ENCODE results near the gene LRRC25.
A peak's percentile ranks its signal among the peaks of the same experiment; 100 is the strongest.
"Not testable (repeated sequence)": the region's sequence is repeated elsewhere in the genome, so short reads cannot be mapped to it uniquely, and the experiment has no call there.

The LRRC25 gene

DNA sequence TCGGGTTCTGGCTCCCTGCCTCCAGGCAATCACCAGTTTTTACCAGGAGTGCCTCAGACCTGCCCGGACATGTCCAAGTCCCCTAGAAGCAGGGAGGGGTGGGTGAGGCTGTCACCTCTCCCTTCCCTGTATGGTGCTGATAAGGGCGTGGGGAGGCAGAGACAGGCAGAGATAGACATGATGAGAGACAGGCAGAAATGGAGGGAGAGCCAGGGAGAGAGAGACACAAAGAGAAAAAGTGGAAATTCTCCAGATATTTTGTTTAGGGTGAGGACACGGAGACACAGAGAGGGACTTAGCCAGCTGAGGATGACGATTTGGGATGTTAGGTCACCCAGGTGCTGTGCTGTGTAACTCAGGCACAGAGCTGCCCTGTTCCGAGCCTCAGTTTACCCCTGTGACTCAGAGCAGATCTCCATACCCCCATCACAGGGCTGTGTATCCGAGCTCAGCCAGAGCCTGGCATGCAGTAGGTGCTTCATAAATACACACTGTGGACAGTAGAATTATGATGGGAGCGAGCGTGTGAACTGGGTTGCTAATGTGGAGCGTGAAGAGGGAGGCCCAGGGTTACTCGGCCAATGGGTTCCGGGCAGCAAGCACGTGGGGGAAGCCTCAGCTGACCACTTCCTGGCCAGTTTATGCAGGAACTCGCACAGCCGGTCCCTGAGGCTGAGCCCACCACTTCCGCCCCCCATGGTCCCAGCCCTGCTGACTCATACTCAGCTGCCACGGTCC lies 23.4 kb downstream of the LRRC25 start:
- DNase-seq = peak in 1 of 2 experiments; percentile 40

- no peak for DNase-seq
Measured at GRCh38 chr19:18373407-18373891, 24.0 kb downstream of the LRRC25 start.

DNA sequence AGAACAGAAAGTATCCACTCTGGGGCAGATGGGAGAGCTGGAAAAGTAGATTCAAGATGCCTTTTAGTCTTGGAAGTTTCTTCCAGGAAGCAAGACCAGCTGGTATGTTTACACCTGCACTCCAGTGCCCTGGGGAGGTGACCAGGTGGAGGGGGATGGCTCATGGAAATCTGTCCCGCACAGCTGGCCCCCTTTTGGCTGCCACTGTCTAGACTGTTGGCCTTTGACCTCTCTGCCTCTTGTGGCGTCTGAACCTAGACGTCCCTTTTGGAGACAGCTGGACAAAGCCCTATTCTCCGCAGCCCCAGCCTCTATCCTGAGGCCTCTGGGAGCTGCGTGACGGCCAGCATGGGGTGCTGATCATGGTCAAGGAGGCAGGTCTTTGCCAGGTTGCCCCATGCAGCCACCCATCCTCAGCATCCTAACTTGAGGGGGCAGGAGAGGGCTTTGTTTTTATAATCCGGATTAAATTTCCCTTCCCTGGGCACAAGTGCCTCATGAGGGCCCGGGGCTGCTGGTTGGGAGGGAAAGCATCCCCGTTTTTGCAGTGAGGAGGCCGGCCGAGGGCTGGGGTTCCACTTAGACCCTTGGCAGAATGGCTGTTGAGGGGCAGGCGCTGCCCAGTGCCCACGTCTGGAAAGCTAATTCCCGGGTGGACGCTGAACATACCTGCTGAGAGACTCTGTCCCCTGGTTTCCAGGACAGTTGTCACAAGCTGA lies 28.8 kb downstream of the LRRC25 start:
- DNase-seq = no peak

GRCh38 chr19:18366021-18366435 lies 31.4 kb downstream of the LRRC25 start:
- DNase-seq = no peak

DNA sequence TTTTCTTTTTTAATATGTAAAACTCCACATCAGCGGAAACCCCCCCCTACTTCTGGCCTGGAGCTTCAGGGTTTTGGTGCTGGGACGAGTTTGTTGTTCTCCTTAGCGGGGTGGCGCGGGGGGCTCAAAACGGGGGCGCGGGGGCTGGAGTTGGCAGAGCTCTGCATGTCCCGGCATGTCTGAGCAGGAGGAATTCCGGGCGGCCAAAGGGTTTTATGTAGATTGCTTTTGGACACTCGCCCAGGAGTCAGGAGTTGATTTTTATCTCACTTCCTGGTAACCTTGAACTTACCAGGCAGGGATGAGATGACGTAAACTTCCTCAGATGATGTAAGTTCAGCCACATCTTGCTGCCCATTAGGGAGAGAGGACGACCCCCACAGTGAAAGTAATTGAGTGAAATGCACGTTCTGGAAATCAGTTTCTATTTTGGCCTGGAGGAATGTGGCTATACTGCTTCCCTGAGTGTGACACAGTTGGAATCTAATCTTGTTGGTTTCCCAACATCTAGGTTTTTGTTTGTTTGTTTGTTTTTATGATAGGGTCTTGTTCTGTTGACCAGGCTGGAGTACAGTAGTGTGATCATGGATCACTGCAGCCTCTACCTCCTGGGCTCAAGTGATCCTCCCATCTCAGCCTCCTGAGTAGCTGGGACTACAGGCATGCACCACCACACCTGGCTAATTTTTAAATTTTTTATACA lies 32.4 kb downstream of the LRRC25 start:
- DNase-seq = peak; percentile 78 to 93

DNA sequence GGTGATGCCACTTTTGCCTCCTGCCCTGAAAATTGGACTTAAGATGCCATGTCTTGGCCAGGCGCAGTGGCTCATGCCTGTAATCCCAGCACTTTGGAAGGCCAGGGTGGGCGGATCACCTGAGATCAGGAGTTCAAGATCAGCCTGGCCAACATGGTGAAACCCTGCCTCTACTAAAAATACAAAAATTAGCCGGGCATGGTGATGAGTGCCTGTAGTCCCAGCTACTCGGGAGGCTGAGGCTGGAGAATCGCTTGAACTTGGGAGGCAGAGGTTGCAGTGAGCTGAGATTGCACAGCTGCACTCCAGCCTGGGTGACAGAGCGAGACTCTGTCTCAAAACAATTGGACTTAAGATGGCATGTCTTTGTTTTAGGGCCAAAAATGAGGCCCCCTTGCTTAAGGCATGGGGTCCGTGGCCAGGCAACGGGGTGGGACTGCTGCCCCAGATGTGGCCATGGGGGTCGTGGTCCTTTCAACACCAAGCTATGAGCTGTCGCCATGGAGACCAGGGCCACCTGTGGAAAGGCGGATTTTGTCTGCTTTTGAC lies 33.1 kb downstream of the LRRC25 start:
- not testable (repeated sequence) for DNase-seq

GRCh38 chr19:18363787-18364186 lies 33.6 kb downstream of the LRRC25 start:
- DNase-seq = no peak

GRCh38 chr19:18362934-18363542 lies 34.4 kb downstream of the LRRC25 start:
- DNase-seq = no peak

DNA sequence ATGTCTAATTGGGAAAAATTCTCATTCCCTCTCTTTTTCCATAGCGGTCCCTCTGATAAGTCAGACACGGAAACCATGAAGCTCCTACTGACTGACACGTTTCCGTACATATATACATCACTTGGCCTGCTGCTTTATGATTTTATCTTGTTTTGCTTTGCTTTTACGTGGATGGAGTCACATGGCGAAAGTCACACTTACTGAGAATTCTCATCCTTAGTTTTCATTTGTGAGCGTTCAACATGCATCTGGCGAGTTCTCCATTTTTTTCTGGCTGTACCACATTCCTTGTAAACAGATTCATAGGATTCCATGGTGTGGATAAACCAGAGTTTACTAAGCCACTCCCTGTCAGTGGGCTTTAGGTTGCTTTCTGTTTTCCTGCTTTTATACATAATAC lies 35.8 kb downstream of the LRRC25 start:
- DNase-seq = no peak

GRCh38 chr19:18357041-18357440 lies 40.4 kb downstream of the LRRC25 start:
- no peak for DNase-seq

DNA sequence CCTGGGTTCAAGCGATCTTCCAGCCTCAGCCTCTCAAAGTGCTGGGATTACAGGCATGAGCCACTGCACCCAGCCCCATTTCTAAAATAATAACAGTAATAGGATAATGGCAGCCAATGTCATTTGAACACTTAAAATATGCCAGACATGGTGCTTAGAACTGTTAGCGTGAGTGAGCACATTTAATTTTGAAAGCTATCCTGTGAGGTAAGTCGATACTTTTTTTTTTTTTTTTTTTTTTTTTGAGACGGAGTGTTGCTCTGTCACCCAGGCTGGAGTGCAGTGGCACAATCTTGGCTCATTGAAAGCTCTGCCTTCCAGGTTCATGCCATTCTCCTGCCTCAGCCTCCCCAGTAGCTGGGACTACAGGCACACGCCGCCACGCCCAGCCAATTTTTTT lies 42.7 kb downstream of the LRRC25 start:
- DNase-seq = not testable (repeated sequence)

- DNase-seq = no peak
Measured at GRCh38 chr19:18353378-18354005, 43.9 kb downstream of the LRRC25 start.

- DNase-seq = no peak
Measured at GRCh38 chr19:18351544-18351943, 45.9 kb downstream of the LRRC25 start.

DNA sequence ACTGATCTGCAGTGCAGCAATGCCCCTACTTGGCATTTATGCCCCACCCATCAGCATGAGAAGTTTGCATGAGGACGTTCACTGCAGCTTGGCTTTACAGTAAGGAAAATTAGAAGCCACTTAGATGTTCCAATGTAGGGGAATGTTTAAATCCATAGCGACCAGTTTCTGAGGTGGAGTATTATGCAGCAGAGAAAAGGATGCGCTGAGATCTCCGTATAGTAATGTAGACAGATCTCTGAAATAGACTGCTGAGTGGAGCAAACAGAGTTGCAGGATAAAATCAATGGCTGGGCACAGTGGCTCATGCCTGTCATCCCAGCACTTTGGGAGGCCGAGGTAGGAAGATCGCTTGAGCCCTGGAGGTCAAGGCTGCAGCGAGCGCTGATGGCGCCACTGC lies 46.9 kb downstream of the LRRC25 start:
- no peak for DNase-seq

GRCh38 chr19:18349524-18350128 lies 47.8 kb downstream of the LRRC25 start:
- DNase-seq = peak; percentile 12 to 41

- DNase-seq = not testable (repeated sequence)
Measured at GRCh38 chr19:18348818-18349339, 48.5 kb downstream of the LRRC25 start.

DNA sequence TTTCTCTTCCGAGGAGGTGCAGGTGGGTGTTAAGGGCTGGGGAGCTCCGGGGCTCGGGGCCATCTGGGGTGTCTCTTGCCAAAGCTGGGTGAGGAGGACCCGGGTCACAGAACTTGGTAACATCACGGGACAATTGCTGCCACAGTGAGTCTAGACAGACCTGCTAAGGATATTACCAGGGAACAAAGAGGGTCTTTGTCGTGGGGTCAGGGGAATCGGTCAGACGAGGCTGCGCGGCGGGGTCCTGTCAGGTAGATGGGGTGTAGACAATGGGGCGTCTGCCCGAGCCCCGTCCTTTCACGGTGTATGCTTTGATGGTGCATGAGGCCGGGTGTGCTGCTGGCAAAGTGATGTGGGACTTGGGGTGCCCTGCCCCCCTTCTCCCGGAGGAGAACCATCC lies 49.3 kb downstream of the LRRC25 start:
- DNase-seq = no peak

- peak; percentile 17 to 48 for DNase-seq
Measured at GRCh38 chr19:18346091-18346490, 51.3 kb downstream of the LRRC25 start.

GRCh38 chr19:18345296-18345695 lies 52.1 kb downstream of the LRRC25 start:
- no peak for DNase-seq

- no peak for DNase-seq
Measured at GRCh38 chr19:18344582-18344950, 52.9 kb downstream of the LRRC25 start.

GRCh38 chr19:18342090-18342632 lies 55.3 kb downstream of the LRRC25 start:
- DNase-seq = no peak
